Ovary (tissue), 3 donors: ENCODE data around the gene S100B.
"Not testable (repeated sequence)": the region's sequence is repeated elsewhere in the genome, so short reads cannot be mapped to it uniquely, and the experiment has no call there.

Source experiments
- CTCF ChIP-seq, 3 donors: fragments of 450-650 bp in 2 of 3; fragments of 200-600 bp in 1 of 3; IDR thresholded peaks; one replicate each; pipeline versions ENCODE4 v1.5.1 to v1.8.0; 2016 to 2022; ENCODE audit warnings: antibody characterized with exemption in 3 of 3, mild to moderate bottlenecking in 1 of 3
- EP300 ChIP-seq: sonication (generic); formaldehyde crosslinking; IDR thresholded peaks from one replicate; pipeline ENCODE4 v1.6.1; 2017; ENCODE audit warnings: antibody characterized with exemption
- POLR2A ChIP-seq: fragments of 450-650 bp; IDR thresholded peaks from one replicate; pipeline ENCODE4 v1.6.1; 2017; ENCODE audit warnings: antibody characterized with exemption, mild to moderate bottlenecking, moderate library complexity
- donor health status: DM: no; HTN: no; CAD: no.

GRCh38 chr21:46577786-46578185, 27.1 kb downstream of the S100B start:
- not testable (repeated sequence) for TF ChIP-seq POLR2A; CTCF (IDR thresholded peaks at IDR 0.05); EP300
